SU-DHL-6 (cell line): Measurements from ENCODE around the gene STRIT1.

ENCODE experiments used
- CTCF ChIP-seq: fragments of 200-600 bp; sonication (generic); IDR thresholded peaks from one replicate; pipeline ENCODE4 v1.5.1; 2017; ENCODE audit warnings: antibody characterized with exemption, mild to moderate bottlenecking, low read length, moderate library complexity; ENCODE audit not compliant: insufficient read depth, poor library complexity, severe bottlenecking
- EZH2phosphoT487 ChIP-seq: fragments of 200-600 bp; sonication (generic), shearing (Covaris generic); conservative IDR thresholded peaks from 2 replicates; pipeline ENCODE4 v1.6.1; 2018; ENCODE audit warnings: mild to moderate bottlenecking, antibody characterized with exemption, low read length, moderate library complexity, mixed read lengths

GRCh38 chr3:155321418-155321817 is 27.9 kb upstream of the STRIT1 start:
- no peak for TF ChIP-seq CTCF
- TF ChIP-seq EZH2phosphoT487: no peak
